Ovary (tissue), 9 donors: ENCODE data around the gene SOX14. TPM values are rescaled to one million over a fixed set of nuclear protein-coding genes. Genes with fewer than 3 reads are reported as not detected.

ENCODE experiments used
- DNase-seq, 5 donors: peaks; one replicate each; pipeline ENCODE4 v3.0.0-alpha.2; 2019 to 2020
- H3K27ac ChIP-seq, 2 donors: fragments of 200-600 bp; one replicate each; pipeline versions ENCODE4 v1.5.1 to v1.8.0; 2019 to 2022
- H3K27me3 ChIP-seq: fragments of 200-600 bp; one replicate; pipeline ENCODE4 v1.8.0; 2022
- H3K36me3 ChIP-seq: fragments of 200-600 bp; sonication (generic); one replicate; pipeline ENCODE4 v1.5.1; 2019
- H3K4me1 ChIP-seq: one replicate; pipeline ENCODE4 v1.8.1; 2013; ENCODE audit warnings: mild to moderate bottlenecking, moderate library complexity; ENCODE audit not compliant: insufficient read depth
- H3K4me3 ChIP-seq: fragments of 200-600 bp; sonication (generic); one replicate; pipeline ENCODE4 v1.5.1; 2017
- H3K9me3 ChIP-seq, 2 donors: fragments of 200-600 bp in 1 of 2; sonication (generic) in 1 of 2; one replicate each; pipeline versions ENCODE4 v1.5.1 to v1.8.1; 2013 to 2019; ENCODE audit warnings: mild to moderate bottlenecking in 1 of 2, moderate library complexity in 1 of 2
- EP300 ChIP-seq: sonication (generic); formaldehyde crosslinking; IDR thresholded peaks from one replicate; pipeline ENCODE4 v1.6.1; 2017; ENCODE audit warnings: antibody characterized with exemption
- POLR2A ChIP-seq: fragments of 450-650 bp; IDR thresholded peaks from one replicate; pipeline ENCODE4 v1.6.1; 2017; ENCODE audit warnings: antibody characterized with exemption, mild to moderate bottlenecking, moderate library complexity
- WGBS, 3 donors: extraction: QIAGEN DNeasy Blood & Tissue Kit in 1 of 3; methylation state at CpG; one replicate each; pipeline versions ENCODE4 v1.1.5 to v1.1.7; 2013 to 2017; 5-methylcytosine and 5-hydroxymethylcytosine counted together
- intact Hi-C, 4 donors: fragments of 100-400 bp; cut with DNase I; formaldehyde crosslinking; loops; one replicate each; pipeline versions ENCODE4 v1.11.0 to v1.15.1; 2022 to 2023
- polyA plus RNA-seq, 2 donors: library from polyadenylated mRNA; stranded (reverse); fragments of 200-250 nt in 1 of 2; fragments of 350-450 nt in 1 of 2; fragmentation: Illumina TruSeq in 1 of 2; extraction: RNeasy Lipid Tissue Mini Kit (QIAGEN cat#74804) in 1 of 2; gene quantifications; one replicate each; pipeline ENCODE4 v1.2.3, GENCODE V29; 2013 to 2014
- total RNA-seq, 7 donors: library from RNA; depleted of rRNA in 2 of 7; stranded (reverse); fragments of >200 nt in 2 of 7; fragmentation: NEBNext Ultra II Directional in 3 of 7; extraction: Animal tissue kit (Norgen Biotek cat#: 25700) in 3 of 7; gene quantifications; one replicate each; pipeline versions ENCODE4 v1.1.0 to v1.2.4, GENCODE V29; 2016 to 2023
- TF ChIP-seq, protein P1 (sequence below), 3 donors: fragments of 450-650 bp in 2 of 3; fragments of 200-600 bp in 1 of 3; IDR thresholded peaks; one replicate each; pipeline versions ENCODE4 v1.5.1 to v1.8.0; 2016 to 2022; ENCODE audit warnings: antibody characterized with exemption in 3 of 3, mild to moderate bottlenecking in 1 of 3
- donor health status: DM: no; HTN: no; CAD: no; lungs with moderate emphysema.
- donor health status: DM: no; HTN: no; CAD: no.
- donor health status: Bipolar disorder and iron deficiency.
- donor health status: DM: yes; HTN: yes; CAD: no.
- donor health status: DM: no; HTN: no; CAD: no.
- donor health status: DM: yes; HTN: yes; CAD: no.

SOX14 gene
- total and polyA plus RNA-seq, 9 donors: not detected

DNA sequence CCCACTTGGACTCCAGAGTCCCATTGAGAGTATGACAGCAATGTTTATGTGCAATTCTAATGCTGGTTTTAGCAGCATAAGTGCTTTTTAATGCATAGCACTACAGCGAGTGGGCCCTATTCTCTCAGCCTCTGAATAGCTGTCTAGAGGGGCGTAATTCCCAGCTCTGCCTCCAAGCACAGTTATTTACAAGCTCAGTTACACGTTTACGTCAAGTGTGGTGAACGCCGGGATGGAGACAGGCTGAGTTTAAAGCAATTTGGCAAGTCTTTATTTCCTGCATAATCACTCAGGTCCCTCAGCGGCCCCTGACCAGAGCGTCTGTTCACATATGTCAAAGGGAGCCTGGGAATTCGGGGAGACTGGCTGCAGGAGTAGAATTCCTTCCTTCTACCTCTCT, 43.9 kb downstream of the SOX14 start:
- TF ChIP-seq EP300: no peak
- TF ChIP-seq, protein P1, sequence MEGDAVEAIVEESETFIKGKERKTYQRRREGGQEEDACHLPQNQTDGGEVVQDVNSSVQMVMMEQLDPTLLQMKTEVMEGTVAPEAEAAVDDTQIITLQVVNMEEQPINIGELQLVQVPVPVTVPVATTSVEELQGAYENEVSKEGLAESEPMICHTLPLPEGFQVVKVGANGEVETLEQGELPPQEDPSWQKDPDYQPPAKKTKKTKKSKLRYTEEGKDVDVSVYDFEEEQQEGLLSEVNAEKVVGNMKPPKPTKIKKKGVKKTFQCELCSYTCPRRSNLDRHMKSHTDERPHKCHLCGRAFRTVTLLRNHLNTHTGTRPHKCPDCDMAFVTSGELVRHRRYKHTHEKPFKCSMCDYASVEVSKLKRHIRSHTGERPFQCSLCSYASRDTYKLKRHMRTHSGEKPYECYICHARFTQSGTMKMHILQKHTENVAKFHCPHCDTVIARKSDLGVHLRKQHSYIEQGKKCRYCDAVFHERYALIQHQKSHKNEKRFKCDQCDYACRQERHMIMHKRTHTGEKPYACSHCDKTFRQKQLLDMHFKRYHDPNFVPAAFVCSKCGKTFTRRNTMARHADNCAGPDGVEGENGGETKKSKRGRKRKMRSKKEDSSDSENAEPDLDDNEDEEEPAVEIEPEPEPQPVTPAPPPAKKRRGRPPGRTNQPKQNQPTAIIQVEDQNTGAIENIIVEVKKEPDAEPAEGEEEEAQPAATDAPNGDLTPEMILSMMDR (IDR thresholded peaks at IDR 0.05): no peak
- no peak for TF ChIP-seq POLR2A
- H3K27ac ChIP-seq: no peak overlapping the region
- no peak overlapping the region for H3K4me3 ChIP-seq
- H3K36me3 ChIP-seq: no peaks in the 10 kb centered on the region
- intact Hi-C loops: no loop called here
- no peaks in the 10 kb centered on the region for H3K27me3 ChIP-seq
- DNase-seq: no peak
- no peaks in the 10 kb centered on the region for H3K9me3 ChIP-seq
- no peaks in the 10 kb centered on the region for H3K4me1 ChIP-seq
- 8 to 10% (median 8%) methylated on average over 9 of the region's 9 CpGs for WGBS, 3 donors

DNA sequence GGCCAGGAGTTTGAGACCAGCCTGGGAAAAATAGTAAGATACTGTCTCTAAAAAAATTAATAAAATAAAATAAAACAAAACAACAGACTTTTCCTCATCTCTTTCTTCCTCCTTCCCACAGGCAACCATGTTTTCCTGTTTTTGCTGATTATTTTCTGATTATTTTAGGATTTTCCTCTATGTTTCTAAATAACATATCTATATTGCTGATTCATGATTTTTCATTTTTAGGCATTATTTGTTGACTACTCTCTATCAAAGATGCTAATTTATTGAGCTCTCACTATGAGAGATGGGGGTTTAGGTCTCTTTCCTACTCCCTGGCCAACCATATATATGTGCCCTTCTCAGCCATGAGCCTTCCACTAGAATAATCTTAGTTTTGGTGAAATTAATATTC, 45.4 kb downstream of the SOX14 start:
- no peak for DNase-seq
- no peak overlapping the region for H3K4me3 ChIP-seq
- no peak for TF ChIP-seq EP300
- TF ChIP-seq, protein P1 (IDR thresholded peaks at IDR 0.05): no peak
- no peak for TF ChIP-seq POLR2A
- H3K4me1 ChIP-seq: no peaks in the 10 kb centered on the region
- no peak overlapping the region for H3K27ac ChIP-seq
- intact Hi-C loops: no loop called here
- H3K9me3 ChIP-seq: no peaks in the 10 kb centered on the region
- no peaks in the 10 kb centered on the region for H3K27me3 ChIP-seq
- no peaks in the 10 kb centered on the region for H3K36me3 ChIP-seq

DNA sequence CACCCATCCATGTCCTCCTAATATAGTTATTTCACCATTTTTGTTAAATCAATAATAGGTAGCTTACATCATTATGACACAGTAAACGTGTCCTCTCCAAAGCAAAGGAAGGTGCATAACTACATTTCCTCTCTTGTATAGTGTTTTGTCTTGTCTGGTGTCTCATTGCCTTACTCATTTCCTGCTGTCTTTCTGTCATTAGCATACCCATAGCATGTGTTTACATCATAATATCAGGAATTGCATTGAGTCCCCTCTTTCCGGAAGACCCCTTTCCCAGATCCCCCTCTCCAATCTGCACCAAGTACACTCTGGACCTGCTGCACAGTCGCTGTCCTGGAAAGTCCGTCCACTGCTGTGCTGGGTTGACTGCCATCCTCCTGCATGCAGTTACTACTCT, 47.9 kb downstream of the SOX14 start:
- Histone ChIP-seq H3K4me1 (no peaks in the 10 kb centered on the region), H3K4me3 (no peak overlapping the region), H3K36me3 (no peaks in the 10 kb centered on the region), H3K27ac (no peak overlapping the region), H3K9me3 (no peaks in the 10 kb centered on the region), H3K27me3 (no peaks in the 10 kb centered on the region)
- WGBS, 3 donors: 32 to 42% (median 34%) methylated on average over 4 of the region's 4 CpGs
- TF ChIP-seq, protein P1 (IDR thresholded peaks at IDR 0.05): no peak
- no peak for TF ChIP-seq POLR2A
- no peak for TF ChIP-seq EP300
- DNase-seq: no peak
- intact Hi-C loops: no loop called here

DNA sequence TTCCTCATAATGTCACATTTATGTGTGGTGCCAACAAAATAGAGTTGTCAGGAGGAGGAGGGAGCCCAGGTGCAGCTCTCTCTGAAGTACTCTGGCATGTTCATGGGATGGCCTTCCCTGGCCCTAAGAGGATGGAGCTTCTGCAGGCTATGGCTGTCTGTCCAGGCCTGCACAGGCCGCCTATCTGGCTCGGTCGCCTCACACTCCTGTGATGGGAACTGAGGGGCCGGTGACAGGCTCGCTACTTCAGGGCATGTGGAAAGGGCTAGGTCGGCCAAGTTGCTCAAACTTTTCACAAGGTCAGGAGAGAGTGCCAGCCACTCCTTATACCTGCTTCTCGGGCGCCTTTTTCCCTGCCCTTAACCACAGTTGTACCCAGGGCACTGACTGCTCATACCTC, 51.1 kb downstream of the SOX14 start:
- Histone ChIP-seq H3K27me3 (no peaks in the 10 kb centered on the region), H3K9me3 (no peaks in the 10 kb centered on the region), H3K27ac (no peak overlapping the region), H3K4me1 (no peaks in the 10 kb centered on the region), H3K36me3 (no peaks in the 10 kb centered on the region), H3K4me3 (no peak overlapping the region)
- DNase-seq: no peak
- no peak for TF ChIP-seq POLR2A
- TF ChIP-seq EP300: no peak
- TF ChIP-seq, protein P1 (IDR thresholded peaks at IDR 0.05): no peak
- intact Hi-C loops: no loop called here
- WGBS, 3 donors: 84 to 87% (median 86%) methylated on average over 8 of the region's 8 CpGs

Other genes starting within 250 kb of the SOX14 start
- gene CLDN18, start 245.8 kb downstream of the SOX14 start, total RNA-seq: under 1 TPM in 2 of 7 donors, not detected in 5; 0.11 to 0.31 TPM
- under 1 TPM in 1 of 2 donors, not detected in 1; 0.08 TPM for gene CLDN18, start 245.8 kb downstream of the SOX14 start, polyA plus RNA-seq